Natural killer cell (primary cell): Measurements from ENCODE around the gene FSD2. TPM values are rescaled to one million over a fixed set of nuclear protein-coding genes. Genes with fewer than 3 reads are reported as not detected.

ENCODE experiments used
- ATAC-seq, 3 donors: fragments of 150-1000 bp in 2 of 3; fragments of 200-7000 bp in 1 of 3; cut with Tn5 transposase; 1 replicate in 1 of 3; 2 replicates in 2 of 3; pipeline ENCODE4 v1.10.0; 2021; ENCODE audit warnings: mild to moderate bottlenecking in 2 of 3, moderate library complexity in 2 of 3
- DNase-seq, 2 donors: peaks; one replicate each; pipeline versions ENCODE4 v3.0.0 to v3.0.0-alpha.2; 2013 to 2021; ENCODE audit warnings: mixed read lengths in 1 of 2
- H3K27ac ChIP-seq: one replicate; pipeline ENCODE4 v1.5.1; 2013; ENCODE audit warnings: mild to moderate bottlenecking, low read length
- H3K27me3 ChIP-seq: one replicate; pipeline ENCODE4 v1.6.1; 2013; ENCODE audit warnings: low read length; ENCODE audit not compliant: control insufficient read depth, insufficient read depth
- H3K36me3 ChIP-seq: one replicate; pipeline ENCODE4 v1.6.1; 2013; ENCODE audit warnings: low read length; ENCODE audit not compliant: control insufficient read depth, insufficient read depth
- H3K4me1 ChIP-seq: one replicate; pipeline ENCODE4 v1.6.1; 2013; ENCODE audit warnings: low read length; ENCODE audit not compliant: control insufficient read depth, insufficient read depth
- H3K4me3 ChIP-seq: one replicate; pipeline ENCODE4 v1.5.1; 2013; ENCODE audit warnings: low read length
- H3K9me3 ChIP-seq: one replicate; pipeline ENCODE4 v1.6.1; 2013; ENCODE audit warnings: low read length; ENCODE audit not compliant: control insufficient read depth, insufficient read depth
- H3K27ac Mint-ChIP-seq, 2 donors: one replicate each; pipeline ENCODE4 v1.8.0; 2022; ENCODE audit warnings: mild to moderate bottlenecking in 2 of 2, mixed read lengths in 2 of 2, moderate library complexity in 1 of 2
- H3K27me3 Mint-ChIP-seq, 2 donors: one replicate each; pipeline ENCODE4 v1.8.0; 2022; ENCODE audit warnings: low read depth in 2 of 2, mixed read lengths in 2 of 2
- H3K36me3 Mint-ChIP-seq: one replicate; pipeline ENCODE4 v1.8.0; 2022; ENCODE audit warnings: mixed read lengths
- H3K4me1 Mint-ChIP-seq, 2 donors: one replicate each; pipeline ENCODE4 v1.8.0; 2022; ENCODE audit warnings: mixed read lengths in 2 of 2
- H3K4me3 Mint-ChIP-seq: one replicate; pipeline ENCODE4 v1.8.0; 2022; ENCODE audit warnings: mild to moderate bottlenecking, moderate library complexity, mixed read lengths
- H3K9me3 Mint-ChIP-seq, 2 donors: one replicate each; pipeline ENCODE4 v1.8.0; 2022; ENCODE audit warnings: mixed read lengths in 2 of 2
- CTCF ChIP-seq: fragments of 200-600 bp; IDR thresholded peaks from one replicate; pipeline ENCODE4 v1.8.0; 2022; ENCODE audit warnings: antibody characterized with exemption
- WGBS: methylation state at CpG from one replicate; pipeline ENCODE4 v1.1.7; 2013; ENCODE audit warnings: missing lambda C conversion rate; ENCODE audit not compliant: insufficient coverage; 5-methylcytosine and 5-hydroxymethylcytosine counted together
- intact Hi-C: fragments of 100-400 bp; cut with micrococcal nuclease; formaldehyde crosslinking; loops from one replicate; pipeline ENCODE4 v1.14.2; 2022
- total RNA-seq, 4 donors: library from RNA; stranded (reverse); fragments of 120-200 nt in 1 of 4; gene quantifications; one replicate each; pipeline versions ENCODE4 v1.2.3 to v1.2.4, GENCODE V29; 2013 to 2022

The FSD2 gene
- total RNA-seq, 3 donors from 2014 or later (not counting 1 experiment from before 2014, with no cell fraction given), result not detected

GRCh38 chr15:82851981-82852511 lies 46.2 kb upstream of the FSD2 start:
- no peaks in the 10 kb centered on the region for H3K36me3 Mint-ChIP-seq
- no peak overlapping the region for H3K27ac ChIP-seq

GRCh38 chr15:82851306-82851850 lies 45.5 kb upstream of the FSD2 start:
- TF ChIP-seq CTCF, result no peak
- intact Hi-C loops, result no loop called here
- no peaks in the 10 kb centered on the region for H3K27me3 ChIP-seq
- H3K27ac ChIP-seq, result no peak overlapping the region
- no peaks in the 10 kb centered on the region for H3K9me3 ChIP-seq
- WGBS, result 86% methylated on average over 12 of the region's 14 CpGs
- H3K36me3 Mint-ChIP-seq, result no peaks in the 10 kb centered on the region
- H3K4me1 Mint-ChIP-seq, result peaks cover 8 to 11% of the 10 kb centered on the region in 2 donors
- H3K4me3 ChIP-seq, result no peak overlapping the region
- H3K27me3 Mint-ChIP-seq, result no peaks in the 10 kb centered on the region
- H3K4me1 ChIP-seq, result peaks cover 16% of the 10 kb centered on the region
- H3K9me3 Mint-ChIP-seq, result no peaks in the 10 kb centered on the region
- DNase-seq (no peak), ATAC-seq (no peak)
- no peaks in the 10 kb centered on the region for H3K36me3 ChIP-seq
- H3K27ac Mint-ChIP-seq, result no peak overlapping the region
- no peak overlapping the region for H3K4me3 Mint-ChIP-seq

More at GRCh38 chr15:82851981-82852511, 46.2 kb upstream of the FSD2 start:
- H3K27ac Mint-ChIP-seq, result no peak overlapping the region
- H3K4me1 Mint-ChIP-seq, result peaks cover 8 to 11% of the 10 kb centered on the region in 2 donors
- intact Hi-C loops, result no loop called here
- H3K4me3 Mint-ChIP-seq, result no peak overlapping the region
- TF ChIP-seq CTCF, result no peak
- no peaks in the 10 kb centered on the region for H3K27me3 Mint-ChIP-seq
- Histone ChIP-seq H3K4me1 (peaks cover 16% of the 10 kb centered on the region), H3K4me3 (no peak overlapping the region), H3K27me3 (no peaks in the 10 kb centered on the region), H3K36me3 (no peaks in the 10 kb centered on the region), H3K9me3 (no peaks in the 10 kb centered on the region)
- DNase-seq (no peak), ATAC-seq (no peak)
- H3K9me3 Mint-ChIP-seq, result no peaks in the 10 kb centered on the region
- 78% methylated on average over 9 of the region's 9 CpGs for WGBS

- Histone ChIP-seq H3K9me3 (no peaks in the 10 kb centered on the region), H3K36me3 (no peaks in the 10 kb centered on the region), H3K27ac (no peak overlapping the region), H3K4me3 (no peak overlapping the region), H3K4me1 (peaks cover 15% of the 10 kb centered on the region), H3K27me3 (no peaks in the 10 kb centered on the region)
- no peak for ATAC-seq
- WGBS, result 78% methylated on average over 7 of the region's 7 CpGs
- DNase-seq, result no peak
- Mint-ChIP-seq H3K4me3 (no peak overlapping the region), H3K27me3 (no peaks in the 10 kb centered on the region), H3K4me1 (peaks cover 8 to 11% of the 10 kb centered on the region in 2 donors), H3K36me3 (no peaks in the 10 kb centered on the region), H3K9me3 (no peaks in the 10 kb centered on the region), H3K27ac (no peak overlapping the region)
- no peak for TF ChIP-seq CTCF
- intact Hi-C loops, result no loop called here
Observed at GRCh38 chr15:82850731-82851130, 44.9 kb upstream of the FSD2 start.
